22Rv1 (cell line): ENCODE measurements around the gene CC2D2A.

Experiments used
- H3K27ac ChIP-seq: fragments of 450-650 bp; 2 replicates; pipeline ENCODE4 v1.5.1; 2017
- ZFX ChIP-seq: fragments of 450-650 bp; IDR thresholded peaks from 2 replicates; pipeline ENCODE4 v1.6.1; 2017; ENCODE audit warnings: antibody characterized with exemption, borderline replicate concordance
- TF ChIP-seq, protein P1 (sequence below): fragments of 450-650 bp; IDR thresholded peaks from 2 replicates; pipeline ENCODE4 v1.5.1; 2017; ENCODE audit warnings: mild to moderate bottlenecking

Gene CC2D2A

GRCh38 chr4:15636818-15637217 lies 167.1 kb downstream of the CC2D2A start:
- TF ChIP-seq, protein P1, sequence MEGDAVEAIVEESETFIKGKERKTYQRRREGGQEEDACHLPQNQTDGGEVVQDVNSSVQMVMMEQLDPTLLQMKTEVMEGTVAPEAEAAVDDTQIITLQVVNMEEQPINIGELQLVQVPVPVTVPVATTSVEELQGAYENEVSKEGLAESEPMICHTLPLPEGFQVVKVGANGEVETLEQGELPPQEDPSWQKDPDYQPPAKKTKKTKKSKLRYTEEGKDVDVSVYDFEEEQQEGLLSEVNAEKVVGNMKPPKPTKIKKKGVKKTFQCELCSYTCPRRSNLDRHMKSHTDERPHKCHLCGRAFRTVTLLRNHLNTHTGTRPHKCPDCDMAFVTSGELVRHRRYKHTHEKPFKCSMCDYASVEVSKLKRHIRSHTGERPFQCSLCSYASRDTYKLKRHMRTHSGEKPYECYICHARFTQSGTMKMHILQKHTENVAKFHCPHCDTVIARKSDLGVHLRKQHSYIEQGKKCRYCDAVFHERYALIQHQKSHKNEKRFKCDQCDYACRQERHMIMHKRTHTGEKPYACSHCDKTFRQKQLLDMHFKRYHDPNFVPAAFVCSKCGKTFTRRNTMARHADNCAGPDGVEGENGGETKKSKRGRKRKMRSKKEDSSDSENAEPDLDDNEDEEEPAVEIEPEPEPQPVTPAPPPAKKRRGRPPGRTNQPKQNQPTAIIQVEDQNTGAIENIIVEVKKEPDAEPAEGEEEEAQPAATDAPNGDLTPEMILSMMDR = no peak
- no peak for TF ChIP-seq ZFX
- H3K27ac ChIP-seq = peak overlapping the region; percentile 49

GRCh38 chr4:15638418-15638817 lies 168.7 kb downstream of the CC2D2A start:
- TF ChIP-seq, protein P1 = no peak
- no peak for TF ChIP-seq ZFX
- H3K27ac ChIP-seq = no peak overlapping the region

DNA sequence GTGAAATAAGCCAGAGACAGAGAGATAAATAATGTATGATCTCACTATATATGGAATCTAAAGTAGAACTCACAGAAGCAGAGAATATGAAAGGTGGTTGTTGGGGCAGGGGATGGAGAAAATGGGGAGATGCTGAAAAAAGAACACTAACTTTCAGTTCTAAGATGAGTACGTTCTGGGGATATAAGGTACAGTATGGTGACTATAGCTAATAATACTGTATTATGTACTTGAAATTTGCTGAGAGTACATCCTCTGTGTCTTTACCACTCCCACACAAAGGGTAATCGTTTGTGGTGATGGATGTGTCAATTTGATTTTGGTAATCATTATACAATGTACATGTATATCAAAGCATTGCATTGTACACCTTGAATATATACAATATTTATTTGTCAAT lies 178.9 kb downstream of the CC2D2A start:
- TF ChIP-seq, protein P1 = no peak
- TF ChIP-seq ZFX = no peak
- no peak overlapping the region for H3K27ac ChIP-seq

DNA sequence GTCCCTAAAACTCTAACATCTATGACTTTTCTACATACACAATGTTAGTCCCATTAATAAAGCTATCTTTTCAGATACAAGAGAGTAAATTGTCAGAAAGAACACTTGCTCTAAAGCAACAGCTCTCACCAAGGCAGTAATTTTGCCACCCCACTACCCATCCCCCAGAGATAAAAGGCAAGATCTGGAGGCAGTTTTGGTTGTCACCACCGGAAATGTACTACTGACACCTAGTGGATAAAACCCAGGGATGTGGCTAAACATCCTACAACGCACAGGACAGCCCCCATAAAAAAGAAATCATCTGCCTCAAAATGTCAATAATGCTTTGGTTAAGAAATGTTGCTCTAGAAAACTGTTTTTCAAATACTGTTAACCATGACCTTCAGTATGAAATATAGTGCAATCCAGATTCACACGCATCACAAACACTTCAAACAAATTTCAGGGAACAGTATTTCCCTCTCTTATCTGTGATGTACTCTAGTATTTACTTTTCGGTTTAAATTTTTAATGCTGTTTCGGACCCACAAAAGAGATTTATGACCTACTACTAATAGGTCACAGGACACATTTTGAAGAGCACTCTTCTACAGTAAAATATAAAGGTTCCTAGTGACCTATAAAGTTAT lies 180.3 kb downstream of the CC2D2A start:
- no peak overlapping the region for H3K27ac ChIP-seq
- TF ChIP-seq, protein P1 = peak; percentile 83
- no peak for TF ChIP-seq ZFX
